ENCODE measurements around the gene MAML2. TPM values are rescaled to one million over a fixed set of nuclear protein-coding genes. Genes with fewer than 3 reads are reported as not detected.

The MAML2 gene
- total and polyA plus RNA-seq, 2 of the 13 experiments (the other 11 are each of a cell fraction or from before 2014, with no cell fraction given): 2.3 to 25.9 TPM

- H3K9me3 ChIP-seq (ENCODE audit: low read length): no peaks in the 10 kb centered on the region
- H3K9ac ChIP-seq (ENCODE audit: insufficient read depth, low read depth, low read length): no peak overlapping the region
- no peak overlapping the region for H2AFZ ChIP-seq (ENCODE audit: low read length)
- no peaks in the 10 kb centered on the region for H4K20me1 ChIP-seq (ENCODE audit: insufficient read depth, low read length)
- intact Hi-C loops (cut with micrococcal nuclease; ENCODE audit: unreplicated experiment) (loop anchor here (10.0 kb wide), 1 partner anchor 217 kb away; no protein-coding TSS in a partner anchor), in situ Hi-C loops (cut with HindIII; ENCODE audit: extremely low pct_ligation_motif_present, low pct_unique_long_range_greater_than_20kb) (no loop called here)
- H3K4me3 ChIP-seq (replicated peaks in 1 of 3; ENCODE audit: insufficient read depth in 1 of 3, low read depth in 2 of 3, low read length in 3 of 3): no peak overlapping the region
- TF ChIP-seq ZNF33B (CRISPR knock-in tag; IDR thresholded peaks at IDR 0.05) (no peak), ZBTB43 (CRISPR knock-in tag; conservative IDR thresholded peaks at IDR 0.05) (no peak), YEATS2 (CRISPR knock-in tag; IDR thresholded peaks at IDR 0.05; ENCODE audit: borderline replicate concordance) (no peak)
- H3K27ac ChIP-seq (ENCODE audit: extremely low read length, insufficient read depth, low read length): peak overlapping the region; percentile 21
- no peaks in the 10 kb centered on the region for H3K79me2 ChIP-seq (ENCODE audit: insufficient read depth, low read length)
- peaks cover 0 to 4% of the 10 kb centered on the region in 2 experiments; a peak in 3 of 5 replicates for H3K36me3 ChIP-seq (replicated peaks in 1 of 2; ENCODE audit: control insufficient read depth in 1 of 2, insufficient read depth in 2 of 2, low read length in 2 of 2)
- WGBS (ENCODE audit: low lambda C conversion rate): 100% methylated on average over 1 of the region's 1 CpG
- ATAC-seq: no peak
- no TSS peak for BruUV-seq (replicated peaks)
- ChIA-PET CTCF (ENCODE audit: low intra/inter-chr PET ratio, low total read pairs) (no interaction called here), POLR2A (no interaction called here)
- FAIRE-seq: no peak
- no peaks in the 10 kb centered on the region for H3K27me3 ChIP-seq (ENCODE audit: control insufficient read depth in 1 of 2, insufficient read depth in 2 of 2, low read length in 2 of 2)
- no peak for DNase-seq (ENCODE audit: low spot score)
- no peak overlapping the region for H3K4me2 ChIP-seq (ENCODE audit: low read depth, low read length)
- H3K4me1 ChIP-seq (ENCODE audit: insufficient read depth, low read length): peaks cover 66% of the 10 kb centered on the region
Measured at GRCh38 chr11:96051820-96052219, 291.2 kb downstream of the MAML2 start.

GRCh38 chr11:96050435-96051182 lies 292.4 kb downstream of the MAML2 start:
- peaks cover 63% of the 10 kb centered on the region for H3K4me1 ChIP-seq (ENCODE audit: insufficient read depth, low read length)
- ATAC-seq (peak; percentile 98), FAIRE-seq (peak; percentile 56), DNase-seq (ENCODE audit: low spot score) (peak; percentile 76)
- no TSS peak for BruUV-seq (replicated peaks)
- H3K9ac ChIP-seq (ENCODE audit: insufficient read depth, low read depth, low read length): peak overlapping the region; percentile 49
- peaks cover 4 to 5% of the 10 kb centered on the region in 2 experiments; a peak in 3 of 5 replicates for H3K36me3 ChIP-seq (replicated peaks in 1 of 2; ENCODE audit: control insufficient read depth in 1 of 2, insufficient read depth in 2 of 2, low read length in 2 of 2)
- in situ Hi-C loops (cut with HindIII; ENCODE audit: extremely low pct_ligation_motif_present, low pct_unique_long_range_greater_than_20kb) (no loop called here), intact Hi-C loops (cut with micrococcal nuclease; ENCODE audit: unreplicated experiment) (loop anchor here (1.0 to 10.0 kb wide), 2 partner anchors 38 to 216 kb away; no protein-coding TSS in a partner anchor)
- H3K79me2 ChIP-seq (ENCODE audit: insufficient read depth, low read length): no peaks in the 10 kb centered on the region
- peak overlapping the region; percentile 33 for H3K4me2 ChIP-seq (ENCODE audit: low read depth, low read length)
- H3K27me3 ChIP-seq (ENCODE audit: control insufficient read depth in 1 of 2, insufficient read depth in 2 of 2, low read length in 2 of 2): no peaks in the 10 kb centered on the region
- no peaks in the 10 kb centered on the region for H4K20me1 ChIP-seq (ENCODE audit: insufficient read depth, low read length)
- POLR2A ChIA-PET: no interaction called here
- H3K4me3 ChIP-seq (replicated peaks in 1 of 3; ENCODE audit: insufficient read depth in 1 of 3, low read depth in 2 of 3, low read length in 3 of 3): no peak overlapping the region
- WGBS (ENCODE audit: low lambda C conversion rate): 90% methylated on average over 1 of the region's 1 CpG
- peak overlapping the region; percentile 88 for H3K27ac ChIP-seq (ENCODE audit: extremely low read length, insufficient read depth, low read length)
- H2AFZ ChIP-seq (ENCODE audit: low read length): no peak overlapping the region
- CTCF ChIA-PET (ENCODE audit: low intra/inter-chr PET ratio, low total read pairs): no interaction called here
- no peaks in the 10 kb centered on the region for H3K9me3 ChIP-seq (ENCODE audit: low read length)
- TF ChIP-seq DR1 (CRISPR knock-in tag; IDR thresholded peaks at IDR 0.05) (no peak), GTF3A (CRISPR knock-in tag; conservative IDR thresholded peaks at IDR 0.05) (no peak), KDM4B (CRISPR knock-in tag; IDR thresholded peaks at IDR 0.05) (no peak), RFX3 (CRISPR knock-in tag; IDR thresholded peaks at IDR 0.05) (peak; percentile 58), ZMYM2 (CRISPR knock-in tag; IDR thresholded peaks at IDR 0.05) (0 out of 2 replicates have a peak, but pooled peaks have one; percentile 13), ZMYM4 (CRISPR knock-in tag; IDR thresholded peaks at IDR 0.05) (0 out of 2 replicates have a peak, but pooled peaks have one; percentile 51), NFKBIZ (CRISPR knock-in tag; IDR thresholded peaks at IDR 0.05) (no peak), ZMYM3 (CRISPR knock-in tag; IDR thresholded peaks at IDR 0.05) (no peak), HOXA3 (CRISPR knock-in tag; IDR thresholded peaks at IDR 0.05) (no peak), ZBTB14 (CRISPR knock-in tag; IDR thresholded peaks at IDR 0.05) (no peak)
